H9 (cell line): ENCODE data around the gene PRR9. TPM values are rescaled to one million over a fixed set of nuclear protein-coding genes. Genes with fewer than 3 reads are reported as not detected.

Source experiments
- DNase-seq: peaks from one replicate; pipeline ENCODE4 v3.0.0-alpha.2; 2017
- H2AFZ ChIP-seq: one replicate; pipeline ENCODE4 v1.6.1; 2013; ENCODE audit warnings: mild to moderate bottlenecking, low read length, control low read depth, moderate library complexity
- H2AK5ac ChIP-seq: 2 replicates; pipeline ENCODE4 v1.6.1; 2013; ENCODE audit warnings: low read length, control low read depth, mixed read lengths; ENCODE audit not compliant: insufficient read length
- H2BK120ac ChIP-seq: one replicate; pipeline ENCODE4 v1.6.1; 2013; ENCODE audit warnings: low read depth, mild to moderate bottlenecking, low read length, control low read depth, inconsistent platforms; ENCODE audit not compliant: poor library complexity, severe bottlenecking
- H2BK12ac ChIP-seq: 2 replicates; pipeline ENCODE4 v1.6.1; 2013; ENCODE audit warnings: low read length, control low read depth, mixed read lengths, low read depth; ENCODE audit not compliant: insufficient read length
- H2BK15ac ChIP-seq: 2 replicates; pipeline ENCODE4 v1.6.1; 2013; ENCODE audit warnings: low read depth, low read length, control low read depth
- H2BK20ac ChIP-seq: one replicate; pipeline ENCODE4 v1.6.1; 2013; ENCODE audit warnings: low read depth, mild to moderate bottlenecking, low read length, control low read depth, inconsistent platforms; ENCODE audit not compliant: poor library complexity, severe bottlenecking
- H2BK5ac ChIP-seq: 2 replicates; pipeline ENCODE4 v1.6.1; 2013; ENCODE audit warnings: low read length, control low read depth, mixed read lengths; ENCODE audit not compliant: insufficient read length
- H3K14ac ChIP-seq: 2 replicates; pipeline ENCODE4 v1.6.1; 2013; ENCODE audit warnings: low read length, control low read depth; ENCODE audit not compliant: insufficient read depth
- H3K18ac ChIP-seq: 2 replicates; pipeline ENCODE4 v1.6.1; 2013; ENCODE audit warnings: low read depth, mild to moderate bottlenecking, mixed read lengths, low read length, control low read depth; ENCODE audit not compliant: insufficient read length
- H3K23ac ChIP-seq: 2 replicates; pipeline ENCODE4 v1.6.1; 2013; ENCODE audit warnings: low read length, control low read depth, mixed read lengths, low read depth; ENCODE audit not compliant: insufficient read length
- H3K23me2 ChIP-seq: 2 replicates; pipeline ENCODE4 v1.6.1; 2013; ENCODE audit warnings: low read depth, mild to moderate bottlenecking, mixed read lengths, low read length, control low read depth; ENCODE audit not compliant: insufficient read length, poor library complexity, severe bottlenecking
- H3K27ac ChIP-seq: 2 replicates; pipeline ENCODE4 v1.5.1; 2013; ENCODE audit warnings: low read length, control low read depth, mixed read lengths, low read depth; ENCODE audit not compliant: insufficient read length
- H3K27me3 ChIP-seq: 2 replicates; pipeline ENCODE4 v1.6.1; 2013; ENCODE audit warnings: low read length, control low read depth, inconsistent platforms; ENCODE audit not compliant: insufficient read depth
- H3K4ac ChIP-seq: 2 replicates; pipeline ENCODE4 v1.6.1; 2013; ENCODE audit warnings: low read depth, mild to moderate bottlenecking, control low read depth, inconsistent platforms, low read length, moderate library complexity
- H3K4me1 ChIP-seq: 2 replicates; pipeline ENCODE4 v1.6.1; 2013; ENCODE audit warnings: low read length, control low read depth, inconsistent platforms; ENCODE audit not compliant: insufficient read depth
- H3K4me2 ChIP-seq: 2 replicates; pipeline ENCODE4 v1.6.1; 2013; ENCODE audit warnings: low read length, control low read depth, mixed read lengths; ENCODE audit not compliant: insufficient read length, insufficient read depth
- H3K56ac ChIP-seq: 2 replicates; pipeline ENCODE4 v1.6.1; 2013; ENCODE audit warnings: low read depth, mild to moderate bottlenecking, mixed read lengths, low read length, control low read depth; ENCODE audit not compliant: insufficient read length
- H3K79me1 ChIP-seq: 2 replicates; pipeline ENCODE4 v1.6.1; 2013; ENCODE audit warnings: low read depth, mild to moderate bottlenecking, moderate library complexity, low read length, control low read depth, inconsistent platforms; ENCODE audit not compliant: insufficient read depth, poor library complexity, severe bottlenecking
- H3K79me2 ChIP-seq: 2 replicates; pipeline ENCODE4 v1.6.1; 2013; ENCODE audit warnings: low read length, control low read depth, inconsistent platforms; ENCODE audit not compliant: insufficient read depth
- H3K9ac ChIP-seq: 2 replicates; pipeline ENCODE4 v1.6.1; 2013; ENCODE audit warnings: low read length, control low read depth, mixed read lengths; ENCODE audit not compliant: insufficient read length; ENCODE audit errors: extremely low read depth
- H3K9me3 ChIP-seq: one replicate; pipeline ENCODE4 v1.6.1; 2013; ENCODE audit warnings: low read depth, low read length, inconsistent platforms; ENCODE audit not compliant: control insufficient read depth
- H3T11ph ChIP-seq: one replicate; pipeline ENCODE4 v1.6.1; 2013; ENCODE audit warnings: mild to moderate bottlenecking, low read length, control low read depth, inconsistent platforms
- H4K20me1 ChIP-seq: one replicate; pipeline ENCODE4 v1.6.1; 2013; ENCODE audit not compliant: control insufficient read depth, insufficient read length, insufficient read depth
- H4K5ac ChIP-seq: 2 replicates; pipeline ENCODE4 v1.6.1; 2013; ENCODE audit warnings: low read depth, mild to moderate bottlenecking, mixed read lengths, low read length, control low read depth; ENCODE audit not compliant: insufficient read length
- H4K8ac ChIP-seq: replicated peaks from 2 replicates; pipeline ENCODE4 v1.6.1; 2013; ENCODE audit warnings: low read length, control low read depth, mixed read lengths, low read depth; ENCODE audit not compliant: insufficient read length
- H4K91ac ChIP-seq: 2 replicates; pipeline ENCODE4 v1.6.1; 2013; ENCODE audit warnings: low read depth, mild to moderate bottlenecking, moderate library complexity, mixed read lengths, low read length, control low read depth; ENCODE audit not compliant: insufficient read length
- H3K27ac Mint-ChIP-seq, 3 experiments: 2 replicates in 2 of 3; 3 replicates in 1 of 3; pipeline ENCODE4 v1.8.0; 2020 to 2021; ENCODE audit warnings: mixed read lengths in 3 of 3, mild to moderate bottlenecking in 1 of 3, moderate library complexity in 1 of 3
- H3K27me3 Mint-ChIP-seq: 2 replicates; pipeline ENCODE4 v1.8.0; 2021; ENCODE audit warnings: low read depth, mild to moderate bottlenecking, moderate library complexity, mixed read lengths
- H3K36me3 Mint-ChIP-seq, 3 experiments: 2 replicates in 2 of 3; 3 replicates in 1 of 3; pipeline ENCODE4 v1.8.0; 2020 to 2021; ENCODE audit warnings: low read depth in 3 of 3, mixed read lengths in 3 of 3; ENCODE audit not compliant: insufficient read depth in 1 of 3
- H3K4me1 Mint-ChIP-seq, 2 experiments: 2 replicates each; pipeline ENCODE4 v1.8.0; 2020; ENCODE audit warnings: mixed read lengths in 2 of 2
- H3K4me3 Mint-ChIP-seq, 2 experiments: 2 replicates in 1 of 2; 3 replicates in 1 of 2; pipeline ENCODE4 v1.8.0; 2020 to 2021; ENCODE audit warnings: mild to moderate bottlenecking in 2 of 2, mixed read lengths in 2 of 2, moderate library complexity in 1 of 2
- H3K9me3 Mint-ChIP-seq, 2 experiments: 2 replicates in 1 of 2; 3 replicates in 1 of 2; pipeline ENCODE4 v1.8.0; 2020; ENCODE audit warnings: mild to moderate bottlenecking in 2 of 2, mixed read lengths in 2 of 2, moderate library complexity in 1 of 2
- WGBS: extraction: QIAGEN DNeasy Blood & Tissue Kit; methylation state at CpG from one replicate; pipeline ENCODE4 v1.1.7; 2013; ENCODE audit warnings: missing lambda C conversion rate, low lambda C conversion rate, mixed read lengths; ENCODE audit not compliant: insufficient read length; ENCODE audit errors: extremely low coverage; 5-methylcytosine and 5-hydroxymethylcytosine counted together
- total RNA-seq: library from RNA; stranded (reverse); gene quantifications from 2 replicates; pipeline ENCODE4 v1.2.1, GENCODE V29; 2021
- TF ChIP-seq, protein P1 (sequence below): fragments of 200-600 bp; sonication (generic); conservative IDR thresholded peaks from 3 replicates; pipeline ENCODE4 v1.8.0; 2021; ENCODE audit warnings: antibody characterized with exemption, mild to moderate bottlenecking

Gene PRR9
- total RNA-seq, 1 experiment from 2014 or later, result not detected

DNA sequence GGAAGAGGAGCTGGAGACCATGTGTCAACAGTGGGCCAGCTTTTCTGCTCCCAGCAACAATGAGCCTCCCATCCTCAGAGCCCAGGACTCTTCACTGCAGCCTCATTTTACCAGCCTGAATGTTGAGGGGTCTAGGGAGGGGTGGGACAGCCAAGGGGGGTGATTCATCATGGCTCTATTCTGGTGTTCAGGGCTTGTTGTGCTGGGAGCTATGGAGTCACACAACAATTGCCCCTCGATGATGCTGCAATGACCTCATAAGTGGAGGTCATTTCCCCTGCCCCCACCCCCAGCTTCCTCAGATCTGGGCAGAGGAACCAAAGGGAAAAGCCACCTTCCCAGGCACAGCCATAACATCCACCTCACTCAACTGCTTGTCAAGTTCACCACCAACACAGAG lies 14.3 kb upstream of the PRR9 start, which contains the start of gene LELP1:
Gene LELP1 (plus strand): TSS at position 301 of the 400 bp plus-strand sequence. CDS start 1,278 bp downstream, outside the sequence.
- H3K4me3 Mint-ChIP-seq, result no peak within 1 kb of the TSS
- DNase-seq, result no peak
- Histone ChIP-seq H4K5ac (no peak within 1 kb of the TSS), H3K9me3 (no peaks in the 10 kb centered on the region), H2AFZ (no peak within 1 kb of the TSS), H3T11ph (no peak within 1 kb of the TSS), H3K23me2 (no peaks in the 10 kb centered on the region), H2AK5ac (no peak within 1 kb of the TSS), H2BK12ac (no peak within 1 kb of the TSS), H4K8ac (no peak within 1 kb of the TSS), H3K4me2 (no peak within 1 kb of the TSS), H3K4me1 (no peaks in the 10 kb centered on the region), H2BK5ac (no peak within 1 kb of the TSS), H2BK20ac (no peak within 1 kb of the TSS), H3K79me1 (no peaks in the 10 kb centered on the region), H2BK120ac (no peak within 1 kb of the TSS), H2BK15ac (no peak within 1 kb of the TSS), H3K27ac (no peak within 1 kb of the TSS), H4K20me1 (no peaks in the 10 kb centered on the region), H3K4ac (no peak within 1 kb of the TSS), H3K56ac (no peak within 1 kb of the TSS), H3K23ac (no peak within 1 kb of the TSS), H3K14ac (no peak within 1 kb of the TSS), H3K79me2 (no peaks in the 10 kb centered on the region), H3K9ac (no peak within 1 kb of the TSS), H3K27me3 (no peaks in the 10 kb centered on the region), H3K18ac (no peak within 1 kb of the TSS), H4K91ac (no peak within 1 kb of the TSS)
- no peak within 1 kb of the TSS; a peak in 1 of 7 replicates for H3K27ac Mint-ChIP-seq
- peaks cover 0 to 6% of the 10 kb centered on the region in 2 experiments; a peak in 2 of 4 replicates for H3K4me1 Mint-ChIP-seq
- H3K36me3 Mint-ChIP-seq, result no peaks in the 10 kb centered on the region
- no CpG with 5 or more reads among the region's 1 CpG for WGBS
- peaks cover 10% of the 10 kb centered on the region for H3K27me3 Mint-ChIP-seq
- H3K9me3 Mint-ChIP-seq, result peaks cover 2 to 9% of the 10 kb centered on the region in 2 experiments; a peak in 3 of 5 replicates
- TF ChIP-seq, protein P1, sequence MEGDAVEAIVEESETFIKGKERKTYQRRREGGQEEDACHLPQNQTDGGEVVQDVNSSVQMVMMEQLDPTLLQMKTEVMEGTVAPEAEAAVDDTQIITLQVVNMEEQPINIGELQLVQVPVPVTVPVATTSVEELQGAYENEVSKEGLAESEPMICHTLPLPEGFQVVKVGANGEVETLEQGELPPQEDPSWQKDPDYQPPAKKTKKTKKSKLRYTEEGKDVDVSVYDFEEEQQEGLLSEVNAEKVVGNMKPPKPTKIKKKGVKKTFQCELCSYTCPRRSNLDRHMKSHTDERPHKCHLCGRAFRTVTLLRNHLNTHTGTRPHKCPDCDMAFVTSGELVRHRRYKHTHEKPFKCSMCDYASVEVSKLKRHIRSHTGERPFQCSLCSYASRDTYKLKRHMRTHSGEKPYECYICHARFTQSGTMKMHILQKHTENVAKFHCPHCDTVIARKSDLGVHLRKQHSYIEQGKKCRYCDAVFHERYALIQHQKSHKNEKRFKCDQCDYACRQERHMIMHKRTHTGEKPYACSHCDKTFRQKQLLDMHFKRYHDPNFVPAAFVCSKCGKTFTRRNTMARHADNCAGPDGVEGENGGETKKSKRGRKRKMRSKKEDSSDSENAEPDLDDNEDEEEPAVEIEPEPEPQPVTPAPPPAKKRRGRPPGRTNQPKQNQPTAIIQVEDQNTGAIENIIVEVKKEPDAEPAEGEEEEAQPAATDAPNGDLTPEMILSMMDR, result no peak
